ENCODE results near the gene CROCC2. TPM values are rescaled to one million over a fixed set of nuclear protein-coding genes. Genes with fewer than 3 reads are reported as not detected.

Gene CROCC2
- total and polyA plus RNA-seq, 2 of the 13 experiments (the other 11 are each of a cell fraction or from before 2014, with no cell fraction given) = not detected

GRCh38 chr2:241033994-241034393 lies 127.9 kb downstream of the CROCC2 start (continued):
- TF ChIP-seq, protein P1, sequence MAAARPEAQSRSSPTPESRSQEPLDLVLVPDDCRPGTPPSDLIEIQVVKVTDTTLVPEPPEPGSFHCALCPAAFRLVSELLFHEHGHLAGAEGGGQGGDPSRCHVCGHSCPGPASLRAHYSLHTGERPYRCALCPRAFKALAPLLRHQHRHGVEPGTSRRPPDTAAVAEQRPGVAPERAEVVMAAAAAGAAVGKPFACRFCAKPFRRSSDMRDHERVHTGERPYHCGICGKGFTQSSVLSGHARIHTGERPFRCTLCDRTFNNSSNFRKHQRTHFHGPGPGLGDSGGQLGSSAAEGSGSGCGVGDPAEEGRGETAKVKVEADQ (CRISPR knock-in tag; IDR thresholded peaks at IDR 0.05; ENCODE audit: borderline replicate concordance) = no peak
- TF ChIP-seq HCFC1 (IDR thresholded peaks at IDR 0.05; ENCODE audit: low read depth, low read length) = no peak
- no peak for TF ChIP-seq ZNF33B (CRISPR knock-in tag; IDR thresholded peaks at IDR 0.05)
- no peak for TF ChIP-seq REL (CRISPR knock-in tag; conservative IDR thresholded peaks at IDR 0.05)

DNA sequence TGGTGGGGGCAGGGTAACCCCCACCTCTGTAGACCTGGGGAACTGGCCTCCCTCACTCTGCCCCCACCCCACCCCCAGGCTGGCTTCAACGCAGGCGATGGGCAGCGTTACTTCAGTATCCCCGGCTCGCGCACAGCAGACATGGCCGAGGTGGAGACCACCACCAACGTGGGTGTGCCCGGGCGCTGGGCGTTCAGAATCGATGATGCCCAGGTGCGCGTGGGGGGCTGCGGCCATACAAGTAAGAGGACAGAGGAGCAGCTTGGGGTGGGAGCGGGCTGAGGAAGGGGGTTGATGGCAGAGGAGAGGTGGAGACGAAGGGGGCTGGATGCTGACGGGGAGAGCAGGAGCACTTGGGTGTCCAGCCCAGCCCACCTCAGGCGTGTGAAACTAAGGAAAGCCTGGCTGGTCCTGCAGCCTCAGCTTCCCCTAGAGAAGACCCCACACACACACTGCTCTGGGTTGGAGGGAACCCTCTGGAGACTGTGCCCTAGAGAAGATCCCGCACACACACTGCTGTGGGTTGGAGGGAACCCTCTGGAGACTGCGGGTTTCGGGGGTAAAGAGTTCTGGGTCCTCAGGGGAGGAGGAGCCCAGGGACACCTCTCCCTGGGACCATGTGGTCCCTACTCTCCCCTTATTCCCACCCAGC lies 128.5 kb downstream of the CROCC2 start:
- intact Hi-C loops (cut with micrococcal nuclease; ENCODE audit: unreplicated experiment) = no loop called here
- TF ChIP-seq ZNF652 (CRISPR knock-in tag; IDR thresholded peaks at IDR 0.05; ENCODE audit: borderline replicate concordance, low read depth) (no peak), HNF1A (IDR thresholded peaks at IDR 0.05; ENCODE audit: low read depth) (no peak), HNF1A (CRISPR knock-in tag; IDR thresholded peaks at IDR 0.05; ENCODE audit: borderline replicate concordance) (no peak), ZSCAN25 (CRISPR knock-in tag; IDR thresholded peaks at IDR 0.05) (no peak), ZNF883 (CRISPR knock-in tag; IDR thresholded peaks at IDR 0.05; ENCODE audit: not compliant biosample characterization) (no peak), GATA4 (IDR thresholded peaks at IDR 0.05; ENCODE audit: borderline replicate concordance, low read depth) (no peak), ZFY (CRISPR knock-in tag; IDR thresholded peaks at IDR 0.05) (no peak), KDM4B (CRISPR knock-in tag; IDR thresholded peaks at IDR 0.05) (no peak), THRA (CRISPR knock-in tag; IDR thresholded peaks at IDR 0.05; ENCODE audit: borderline replicate concordance) (no peak), NR2F2 (IDR thresholded peaks at IDR 0.05; ENCODE audit: borderline replicate concordance, low read depth) (no peak)

More for the DNA sequence above, 128.5 kb downstream of the CROCC2 start:
- ChIA-PET POLR2A (no interaction called here), CTCF (ENCODE audit: low intra/inter-chr PET ratio, low total read pairs) (no interaction called here)
- Histone ChIP-seq H3K27me3 (ENCODE audit: control insufficient read depth in 1 of 2, insufficient read depth in 2 of 2, low read length in 2 of 2) (peaks cover 2 to 23% of the 10 kb centered on the region in 2 experiments; a peak in 3 of 5 replicates), H3K9me3 (ENCODE audit: low read length) (no peaks in the 10 kb centered on the region), H3K79me2 (ENCODE audit: insufficient read depth, low read length) (no peaks in the 10 kb centered on the region), H3K9ac (ENCODE audit: insufficient read depth, low read depth, low read length) (no peak overlapping the region), H3K4me3 (replicated peaks in 1 of 3; ENCODE audit: insufficient read depth in 1 of 3, low read depth in 2 of 3, low read length in 3 of 3) (no peak overlapping the region), H3K36me3 (replicated peaks in 1 of 2; ENCODE audit: control insufficient read depth in 1 of 2, insufficient read depth in 2 of 2, low read length in 2 of 2) (no peaks in the 10 kb centered on the region), H4K20me1 (ENCODE audit: insufficient read depth, low read length) (no peaks in the 10 kb centered on the region; the same call in 1 of the 2 replicates), H2AFZ (ENCODE audit: low read length) (no peak overlapping the region), H3K4me1 (ENCODE audit: insufficient read depth, low read length) (peaks cover 28% of the 10 kb centered on the region), H3K27ac (ENCODE audit: extremely low read length, insufficient read depth, low read length) (no peak overlapping the region), H3K4me2 (ENCODE audit: low read depth, low read length) (no peak overlapping the region)
- in situ Hi-C loops (cut with HindIII; ENCODE audit: extremely low pct_ligation_motif_present, low pct_unique_long_range_greater_than_20kb) = no loop called here
- DNase-seq (ENCODE audit: low spot score) = no peak
- no peak for FAIRE-seq
- WGBS (ENCODE audit: low lambda C conversion rate) = 92% methylated on average over 22 of the region's 22 CpGs
- no TSS peak for BruUV-seq (replicated peaks)
- no peak for ATAC-seq

Data from HepG2 (cell line).